ENCODE data around the gene MPZL3. TPM values are rescaled to one million over a fixed set of nuclear protein-coding genes. Genes with fewer than 3 reads are reported as not detected.

Gene MPZL3
- polyA plus RNA-seq, 2 of the 4 experiments (the other 2 are of a cell fraction), result 0.34 to 1.0 TPM

- no peak for TF ChIP-seq USF2 (IDR thresholded peaks at IDR 0.05)
- TF ChIP-seq KDM5A (IDR thresholded peaks at IDR 0.05), result no peak
- no peak for TF ChIP-seq CEBPB (IDR thresholded peaks at IDR 0.05)
- no peak for TF ChIP-seq CTCF (IDR thresholded peaks at IDR 0.05)
- no peak for TF ChIP-seq FOSL2 (IDR thresholded peaks at IDR 0.05)
- TF ChIP-seq FOSL2 (CRISPR knock-in tag; IDR thresholded peaks at IDR 0.05), result no peak
- TF ChIP-seq TP53 (CRISPR knock-in tag; IDR thresholded peaks at IDR 0.05), result no peak
- no peak for TF ChIP-seq RAD21 (conservative IDR thresholded peaks at IDR 0.05 in 1 of 2, IDR thresholded peaks at IDR 0.05 in 1 of 2)
- TF ChIP-seq ATOH8 (CRISPR knock-in tag; IDR thresholded peaks at IDR 0.05; ENCODE audit: low read depth), result no peak
- TF ChIP-seq HOXB13 (CRISPR knock-in tag; IDR thresholded peaks at IDR 0.05; ENCODE audit: low read depth), result no peak
These were observed 16.0 kb downstream of the MPZL3 start (continued) for GRCh38 chr11:118236170-118236569.

- Histone ChIP-seq H3K9me3 (no peaks in the 10 kb centered on the region), H3K4me2 (no peak overlapping the region), H3K4me3 (no peak overlapping the region), H3K4me1 (no peaks in the 10 kb centered on the region), H3K27ac (no peak overlapping the region)
- no peak for DNase-seq (ENCODE audit: low read depth in 1 of 2, low spot score in 1 of 2)
- TF ChIP-seq EHMT2 (IDR thresholded peaks at IDR 0.05; ENCODE audit: low read depth) (no peak), GATA3 (IDR thresholded peaks at IDR 0.05; ENCODE audit: borderline replicate concordance) (no peak), MAX (IDR thresholded peaks at IDR 0.05) (no peak), CHD2 (IDR thresholded peaks at IDR 0.05; ENCODE audit: low read length, partially characterized antibody) (no peak), HOXB5 (CRISPR knock-in tag; IDR thresholded peaks at IDR 0.05) (no peak), RFX5 (IDR thresholded peaks at IDR 0.05) (no peak), ZC3H11A (IDR thresholded peaks at IDR 0.05) (no peak), KDM5A (IDR thresholded peaks at IDR 0.05) (no peak), CBX2 (IDR thresholded peaks at IDR 0.05; ENCODE audit: borderline replicate concordance, low read depth) (no peak), EP300 (IDR thresholded peaks at IDR 0.05) (no peak), FOSL2 (IDR thresholded peaks at IDR 0.05) (no peak), FOSL2 (CRISPR knock-in tag; IDR thresholded peaks at IDR 0.05) (no peak), HEYL (CRISPR knock-in tag; IDR thresholded peaks at IDR 0.05) (no peak), RARB (CRISPR knock-in tag; IDR thresholded peaks at IDR 0.05) (no peak), POLR2A (IDR thresholded peaks at IDR 0.05; ENCODE audit: low read length) (no peak)
- FAIRE-seq, result no peak
- 74% methylated on average over 5 of the region's 5 CpGs for WGBS (ENCODE audit: missing lambda C conversion rate)
- ChIA-PET POLR2A (no interaction called here), CTCF (no interaction called here)
- no peak for ATAC-seq
These were observed 17.3 kb downstream of the MPZL3 start for GRCh38 chr11:118234833-118235232.

- ATAC-seq, result no peak
- 29% methylated on average over 1 of the region's 1 CpG for WGBS (ENCODE audit: missing lambda C conversion rate)
- Histone ChIP-seq H3K4me2 (no peak overlapping the region), H3K27ac (no peak overlapping the region), H3K4me3 (no peak overlapping the region), H3K9me3 (no peaks in the 10 kb centered on the region), H3K4me1 (no peaks in the 10 kb centered on the region)
- CTCF ChIA-PET, result no interaction called here
- DNase-seq (ENCODE audit: low read depth in 1 of 2, low spot score in 1 of 2), result no peak
- POLR2A ChIA-PET, result no interaction called here
- FAIRE-seq, result no peak
- no peak for TF ChIP-seq POLR2A (IDR thresholded peaks at IDR 0.05; ENCODE audit: low read length)
- no peak for TF ChIP-seq NPAS2 (CRISPR knock-in tag; IDR thresholded peaks at IDR 0.05; ENCODE audit: borderline replicate concordance)
- TF ChIP-seq ZFP36 (IDR thresholded peaks at IDR 0.05; ENCODE audit: borderline replicate concordance, partially characterized antibody), result no peak
- TF ChIP-seq PHF8 (IDR thresholded peaks at IDR 0.05; ENCODE audit: borderline replicate concordance, low read depth), result no peak
- TF ChIP-seq RNF2 (IDR thresholded peaks at IDR 0.05; ENCODE audit: borderline replicate concordance, low read depth), result no peak
- TF ChIP-seq CBX2 (IDR thresholded peaks at IDR 0.05; ENCODE audit: borderline replicate concordance, low read depth), result no peak
- no peak for TF ChIP-seq MYC (IDR thresholded peaks at IDR 0.05; ENCODE audit: borderline replicate concordance, low read length)
- no peak for TF ChIP-seq HMGXB4 (CRISPR knock-in tag; IDR thresholded peaks at IDR 0.05; ENCODE audit: borderline replicate concordance)
- no peak for TF ChIP-seq HDAC2 (IDR thresholded peaks at IDR 0.05)
These were observed 18.3 kb downstream of the MPZL3 start for GRCh38 chr11:118233850-118234249.

Measured in A549 (cell line).